Measurements from ENCODE around the gene ABLIM3. TPM values are rescaled to one million over a fixed set of nuclear protein-coding genes. Genes with fewer than 3 reads are reported as not detected.

Gene ABLIM3
- total RNA-seq, 2 experiments from 2014 or later, result not detected

DNA sequence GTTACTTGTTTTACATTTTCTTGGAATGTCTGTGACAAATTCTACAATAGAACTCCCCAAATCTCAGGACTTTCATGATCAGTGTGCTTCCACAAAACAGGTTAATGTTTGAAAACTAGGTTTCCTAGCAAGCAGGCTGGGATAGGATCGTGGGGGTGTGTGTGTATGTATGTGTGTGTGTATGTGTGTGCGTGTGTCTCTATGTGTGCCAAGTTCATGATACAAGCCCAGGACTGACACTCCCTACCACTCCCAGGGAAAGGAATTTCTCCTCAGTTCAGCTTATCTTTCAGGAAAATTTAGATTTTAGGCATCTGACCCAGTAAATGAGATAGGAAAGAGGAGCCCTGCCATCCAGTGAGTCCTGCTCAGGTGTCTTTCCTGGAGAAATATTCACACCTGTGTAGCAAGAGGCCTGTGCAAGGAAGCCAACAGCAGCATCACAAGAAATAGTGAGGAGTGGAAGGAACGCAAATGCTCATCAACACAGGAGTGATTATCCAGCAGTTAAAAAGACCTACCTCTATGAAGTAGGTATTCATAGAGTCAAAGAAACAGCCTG, 13.8 kb upstream of the ABLIM3 start:
- Histone ChIP-seq H4K20me1 (ENCODE audit: insufficient read depth, low read length) (no peaks in the 10 kb centered on the region), H3K79me2 (ENCODE audit: insufficient read depth, low read depth, low read length) (no peaks in the 10 kb centered on the region), H3K4me2 (ENCODE audit: low read length) (no peak overlapping the region), H3K36me3 (ENCODE audit: insufficient read depth, low read length) (no peaks in the 10 kb centered on the region), H3K4me3 (ENCODE audit: low read depth, low read length, poor library complexity, severe bottlenecking) (no peak overlapping the region), H2AFZ (ENCODE audit: low read length) (no peak overlapping the region), H3K27ac (ENCODE audit: low read depth, low read length, poor library complexity, severe bottlenecking) (no peak overlapping the region), H3K9me3 (ENCODE audit: low read length) (no peaks in the 10 kb centered on the region), H3K9me2 (ENCODE audit: insufficient read depth, low read length) (no peaks in the 10 kb centered on the region), H3K4me1 (ENCODE audit: insufficient read depth, low read length, poor library complexity, severe bottlenecking) (no peaks in the 10 kb centered on the region)
- ChIA-PET CTCF (ENCODE audit: unreplicated experiment) (no interaction called here), POLR2A (no interaction called here)
- intact Hi-C loops (cut with micrococcal nuclease; ENCODE audit: unreplicated experiment), result loop anchor here (5.0 kb wide), 1 partner anchor 140 kb away; no protein-coding TSS in a partner anchor
- TF ChIP-seq, protein P1, sequence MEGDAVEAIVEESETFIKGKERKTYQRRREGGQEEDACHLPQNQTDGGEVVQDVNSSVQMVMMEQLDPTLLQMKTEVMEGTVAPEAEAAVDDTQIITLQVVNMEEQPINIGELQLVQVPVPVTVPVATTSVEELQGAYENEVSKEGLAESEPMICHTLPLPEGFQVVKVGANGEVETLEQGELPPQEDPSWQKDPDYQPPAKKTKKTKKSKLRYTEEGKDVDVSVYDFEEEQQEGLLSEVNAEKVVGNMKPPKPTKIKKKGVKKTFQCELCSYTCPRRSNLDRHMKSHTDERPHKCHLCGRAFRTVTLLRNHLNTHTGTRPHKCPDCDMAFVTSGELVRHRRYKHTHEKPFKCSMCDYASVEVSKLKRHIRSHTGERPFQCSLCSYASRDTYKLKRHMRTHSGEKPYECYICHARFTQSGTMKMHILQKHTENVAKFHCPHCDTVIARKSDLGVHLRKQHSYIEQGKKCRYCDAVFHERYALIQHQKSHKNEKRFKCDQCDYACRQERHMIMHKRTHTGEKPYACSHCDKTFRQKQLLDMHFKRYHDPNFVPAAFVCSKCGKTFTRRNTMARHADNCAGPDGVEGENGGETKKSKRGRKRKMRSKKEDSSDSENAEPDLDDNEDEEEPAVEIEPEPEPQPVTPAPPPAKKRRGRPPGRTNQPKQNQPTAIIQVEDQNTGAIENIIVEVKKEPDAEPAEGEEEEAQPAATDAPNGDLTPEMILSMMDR (conservative IDR thresholded peaks at IDR 0.05; ENCODE audit: low read length), result no peak
- no peak for TF ChIP-seq EZH2phosphoT487 (IDR thresholded peaks at IDR 0.05; ENCODE audit: borderline replicate concordance, low read depth, low read length)
- no TSS peak for BruUV-seq (replicated peaks)
- no peak for DNase-seq (ENCODE audit: low spot score)

DNA sequence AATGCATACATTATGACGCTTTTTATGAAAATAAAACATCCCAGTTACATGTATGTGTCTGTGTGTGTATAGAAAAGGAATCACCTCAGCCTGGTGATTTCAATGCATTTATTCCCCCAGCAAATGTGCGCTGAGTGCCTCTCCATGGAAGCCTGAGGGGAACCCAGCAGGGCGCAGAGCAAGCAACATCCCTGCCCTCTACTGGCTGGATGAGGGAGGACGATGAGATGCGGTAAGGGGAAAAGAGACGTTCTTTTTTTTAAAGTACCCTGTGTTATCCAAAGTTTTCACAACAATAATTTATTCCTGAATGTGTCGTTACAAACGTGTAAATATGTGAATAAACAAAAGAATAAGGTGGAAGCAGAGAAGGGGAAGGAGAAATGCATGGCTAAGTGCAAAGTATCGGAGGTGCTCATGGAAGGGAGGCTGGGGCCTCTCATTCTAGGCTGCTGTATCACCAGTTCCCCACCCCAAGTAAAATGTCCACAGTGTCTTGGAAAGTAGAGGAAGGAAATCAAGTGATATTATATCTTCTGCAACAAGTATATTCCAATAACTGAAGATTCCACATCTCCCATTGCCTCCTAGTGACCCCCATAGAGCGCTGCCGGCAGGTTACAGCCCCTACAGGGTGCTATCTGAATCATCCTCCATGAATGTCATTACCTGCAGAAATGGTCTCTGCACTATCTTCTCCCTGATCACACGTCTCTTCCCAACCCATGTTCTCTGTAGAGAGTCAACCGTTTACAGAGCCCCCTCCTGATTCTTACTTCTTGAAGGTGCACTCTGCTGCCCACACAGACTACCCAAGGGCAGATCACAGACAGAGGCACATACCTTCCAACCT, 13.0 kb upstream of the ABLIM3 start:
- CTCF ChIA-PET (ENCODE audit: unreplicated experiment), result no interaction called here
- no peaks in the 10 kb centered on the region for H3K36me3 ChIP-seq (ENCODE audit: insufficient read depth, low read length)
- POLR2A ChIA-PET, result no interaction called here
- no peaks in the 10 kb centered on the region for H3K9me2 ChIP-seq (ENCODE audit: insufficient read depth, low read length)
- no peak overlapping the region for H2AFZ ChIP-seq (ENCODE audit: low read length)
- no peak overlapping the region for H3K4me3 ChIP-seq (ENCODE audit: low read depth, low read length, poor library complexity, severe bottlenecking)
- H3K9me3 ChIP-seq (ENCODE audit: low read length), result no peaks in the 10 kb centered on the region
- no peaks in the 10 kb centered on the region for H4K20me1 ChIP-seq (ENCODE audit: insufficient read depth, low read length)
- intact Hi-C loops (cut with micrococcal nuclease; ENCODE audit: unreplicated experiment), result loop anchor here (5.0 kb wide), 1 partner anchor 139 kb away; no protein-coding TSS in a partner anchor
- H3K4me1 ChIP-seq (ENCODE audit: insufficient read depth, low read length, poor library complexity, severe bottlenecking), result no peaks in the 10 kb centered on the region
- TF ChIP-seq EZH2phosphoT487 (IDR thresholded peaks at IDR 0.05; ENCODE audit: borderline replicate concordance, low read depth, low read length), result no peak
- TF ChIP-seq, protein P1 (conservative IDR thresholded peaks at IDR 0.05; ENCODE audit: low read length), result peak; percentile 81
- H3K79me2 ChIP-seq (ENCODE audit: insufficient read depth, low read depth, low read length), result no peaks in the 10 kb centered on the region
- H3K27ac ChIP-seq (ENCODE audit: low read depth, low read length, poor library complexity, severe bottlenecking), result no peak overlapping the region
- peak; percentile 8 for DNase-seq (ENCODE audit: low spot score)
- no TSS peak for BruUV-seq (replicated peaks)
- H3K4me2 ChIP-seq (ENCODE audit: low read length), result no peak overlapping the region

DNA sequence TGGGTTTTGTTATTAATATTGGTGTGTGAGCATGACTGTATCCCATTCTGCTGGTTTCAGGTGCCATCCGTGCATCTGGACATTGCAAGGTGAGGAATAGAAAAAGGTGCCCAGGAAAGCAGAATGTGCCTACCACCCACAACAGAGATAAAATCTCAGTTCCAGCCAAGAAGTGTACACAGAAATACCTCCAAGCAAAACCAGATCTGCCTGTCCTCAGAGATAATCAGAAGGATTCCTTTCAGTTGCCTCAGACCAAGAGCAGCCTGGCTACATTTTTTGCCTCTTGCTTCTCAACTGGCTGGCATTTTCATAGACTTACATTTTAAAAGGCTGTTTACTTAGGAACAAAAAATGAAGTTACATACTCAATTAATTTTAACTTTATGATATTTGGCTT, 12.1 kb upstream of the ABLIM3 start:
- no peak for TF ChIP-seq EZH2phosphoT487 (IDR thresholded peaks at IDR 0.05; ENCODE audit: borderline replicate concordance, low read depth, low read length)
- TF ChIP-seq, protein P1 (conservative IDR thresholded peaks at IDR 0.05; ENCODE audit: low read length), result no peak
- no TSS peak for BruUV-seq (replicated peaks)
- Histone ChIP-seq H3K79me2 (ENCODE audit: insufficient read depth, low read depth, low read length) (no peaks in the 10 kb centered on the region), H4K20me1 (ENCODE audit: insufficient read depth, low read length) (no peaks in the 10 kb centered on the region), H3K4me1 (ENCODE audit: insufficient read depth, low read length, poor library complexity, severe bottlenecking) (no peaks in the 10 kb centered on the region), H3K36me3 (ENCODE audit: insufficient read depth, low read length) (no peaks in the 10 kb centered on the region), H3K4me3 (ENCODE audit: low read depth, low read length, poor library complexity, severe bottlenecking) (no peak overlapping the region), H3K9me2 (ENCODE audit: insufficient read depth, low read length) (no peaks in the 10 kb centered on the region), H3K27ac (ENCODE audit: low read depth, low read length, poor library complexity, severe bottlenecking) (no peak overlapping the region), H3K9me3 (ENCODE audit: low read length) (no peaks in the 10 kb centered on the region), H3K4me2 (ENCODE audit: low read length) (no peak overlapping the region), H2AFZ (ENCODE audit: low read length) (no peak overlapping the region)
- POLR2A ChIA-PET, result no interaction called here
- CTCF ChIA-PET (ENCODE audit: unreplicated experiment), result no interaction called here
- DNase-seq (ENCODE audit: low spot score), result no peak
- intact Hi-C loops (cut with micrococcal nuclease; ENCODE audit: unreplicated experiment), result loop anchor here (5.0 kb wide), 1 partner anchor 138 kb away; no protein-coding TSS in a partner anchor

Measured in OCI-LY7 (cell line).